Panc1 (cell line): ENCODE measurements around the gene GGCX. TPM values are rescaled to one million over a fixed set of nuclear protein-coding genes. Genes with fewer than 3 reads are reported as not detected.

Experiments
- ATAC-seq: fragments of 200-7000 bp; cut with Tn5 transposase; 2 replicates; pipeline ENCODE4 v1.9.1; 2020; ENCODE audit warnings: mild to moderate bottlenecking, moderate library complexity
- BruUV-seq: library from RNA; stranded (reverse); fragments of 400-500 nt; replicated peaks from 2 replicates; lab custom pipeline; 2021; lab: Mats Ljungman, UMichigan
- CTCF ChIA-PET: fragments of 300-600 bp; sonication (Branson Sonifier 250); formaldehyde crosslinking; loops from one replicate; lab custom pipeline; 2022; ENCODE audit warnings: antibody characterized with exemption; lab: Charles Lee
- POLR2A ChIA-PET: fragments of 300-600 bp; sonication (Branson Sonifier 250); formaldehyde crosslinking; loops from one replicate; lab custom pipeline; 2022; ENCODE audit warnings: antibody characterized with exemption; lab: Charles Lee
- DNase-seq: peaks from one replicate; pipeline ENCODE4 v3.0.0-alpha.2; 2010; ENCODE audit warnings: low read depth, low spot score
- H3K27ac ChIP-seq: 2 replicates; pipeline ENCODE4 v1.5.1; 2011; ENCODE audit warnings: mild to moderate bottlenecking, low read length, inconsistent platforms
- H3K27me3 ChIP-seq: fragments of 200-500 bp; sonication (Bioruptor generic); 2 replicates; pipeline ENCODE4 v1.6.0; 2014; ENCODE audit warnings: low read length, inconsistent platforms; ENCODE audit not compliant: control insufficient read depth, insufficient read depth
- H3K36me3 ChIP-seq: fragments of 200-500 bp; sonication (Bioruptor generic); 2 replicates; pipeline ENCODE4 v1.5.1; 2014; ENCODE audit warnings: inconsistent platforms, mild to moderate bottlenecking, low read length, moderate library complexity; ENCODE audit not compliant: control insufficient read depth, insufficient read depth
- H3K4me1 ChIP-seq: 2 replicates; pipeline ENCODE4 v1.5.1; 2011; ENCODE audit warnings: inconsistent platforms, mild to moderate bottlenecking, low read length, moderate library complexity; ENCODE audit not compliant: control insufficient read depth, insufficient read depth
- H3K4me3 ChIP-seq, 2 experiments: 2 replicates each; pipeline ENCODE4 v1.5.1; 2011 to 2012; ENCODE audit warnings: low read depth in 2 of 2, low read length in 2 of 2, mild to moderate bottlenecking in 2 of 2, inconsistent platforms in 1 of 2, moderate library complexity in 1 of 2
- H3K9me3 ChIP-seq: fragments of 200-500 bp; sonication (Bioruptor generic); 2 replicates; pipeline ENCODE4 v1.5.1; 2014; ENCODE audit warnings: low read depth, mild to moderate bottlenecking, inconsistent platforms, low read length, moderate library complexity; ENCODE audit not compliant: control insufficient read depth, insufficient read depth
- POLR2AphosphoS5 ChIP-seq: IDR thresholded peaks from 2 replicates; pipeline ENCODE4 v1.6.1; 2012; ENCODE audit warnings: mild to moderate bottlenecking, low read depth, low read length, moderate library complexity
- SIN3A ChIP-seq: IDR thresholded peaks from 2 replicates; pipeline ENCODE4 v1.6.1; 2012; ENCODE audit warnings: low read depth, mild to moderate bottlenecking, low read length, moderate library complexity, borderline replicate concordance; ENCODE audit not compliant: insufficient read depth
- TCF7L2 ChIP-seq: IDR thresholded peaks from 2 replicates; pipeline ENCODE4 v1.6.1; 2011; ENCODE audit warnings: mild to moderate bottlenecking, low read depth, low read length, inconsistent platforms
- in situ Hi-C: cut with HindIII; loops from 2 replicates; pipeline ENCODE4 v1.10.0; 2016; ENCODE audit warnings: low sequenced_read_pairs, low pct_unique_long_range_greater_than_20kb
- intact Hi-C: fragments of 100-400 bp; cut with micrococcal nuclease; formaldehyde crosslinking; loops from one replicate; pipeline ENCODE4 v1.10.0; 2022; ENCODE audit not compliant: unreplicated experiment
- total RNA-seq: library from RNA; stranded (reverse); gene quantifications from one replicate; pipeline ENCODE4 v1.2.1, GENCODE V29; 2021; ENCODE audit not compliant: unreplicated experiment
- TF ChIP-seq, protein P1 (sequence below), 2 experiments: IDR thresholded peaks; 2 replicates each; pipeline ENCODE4 v1.6.1; 2011 to 2012; ENCODE audit warnings: low read depth in 2 of 2, control low read depth in 1 of 2, low read length in 1 of 2, mild to moderate bottlenecking in 1 of 2, moderate library complexity in 1 of 2; ENCODE audit not compliant: insufficient read depth in 1 of 2
- TF ChIP-seq, protein P2 (sequence below): fragments of 450-650 bp; IDR thresholded peaks from 2 replicates; pipeline ENCODE4 v1.5.1; 2017; ENCODE audit warnings: mild to moderate bottlenecking

The GGCX gene
- total RNA-seq, 1 experiment from 2014 or later, result 64.1 TPM

- Histone ChIP-seq H3K4me3 (no peak overlapping the region), H3K4me1 (no peaks in the 10 kb centered on the region), H3K9me3 (no peaks in the 10 kb centered on the region), H3K27me3 (no peaks in the 10 kb centered on the region), H3K36me3 (peaks cover 3% of the 10 kb centered on the region; the same call in 1 of the 2 replicates), H3K27ac (no peak overlapping the region)
- TF ChIP-seq, protein P1, sequence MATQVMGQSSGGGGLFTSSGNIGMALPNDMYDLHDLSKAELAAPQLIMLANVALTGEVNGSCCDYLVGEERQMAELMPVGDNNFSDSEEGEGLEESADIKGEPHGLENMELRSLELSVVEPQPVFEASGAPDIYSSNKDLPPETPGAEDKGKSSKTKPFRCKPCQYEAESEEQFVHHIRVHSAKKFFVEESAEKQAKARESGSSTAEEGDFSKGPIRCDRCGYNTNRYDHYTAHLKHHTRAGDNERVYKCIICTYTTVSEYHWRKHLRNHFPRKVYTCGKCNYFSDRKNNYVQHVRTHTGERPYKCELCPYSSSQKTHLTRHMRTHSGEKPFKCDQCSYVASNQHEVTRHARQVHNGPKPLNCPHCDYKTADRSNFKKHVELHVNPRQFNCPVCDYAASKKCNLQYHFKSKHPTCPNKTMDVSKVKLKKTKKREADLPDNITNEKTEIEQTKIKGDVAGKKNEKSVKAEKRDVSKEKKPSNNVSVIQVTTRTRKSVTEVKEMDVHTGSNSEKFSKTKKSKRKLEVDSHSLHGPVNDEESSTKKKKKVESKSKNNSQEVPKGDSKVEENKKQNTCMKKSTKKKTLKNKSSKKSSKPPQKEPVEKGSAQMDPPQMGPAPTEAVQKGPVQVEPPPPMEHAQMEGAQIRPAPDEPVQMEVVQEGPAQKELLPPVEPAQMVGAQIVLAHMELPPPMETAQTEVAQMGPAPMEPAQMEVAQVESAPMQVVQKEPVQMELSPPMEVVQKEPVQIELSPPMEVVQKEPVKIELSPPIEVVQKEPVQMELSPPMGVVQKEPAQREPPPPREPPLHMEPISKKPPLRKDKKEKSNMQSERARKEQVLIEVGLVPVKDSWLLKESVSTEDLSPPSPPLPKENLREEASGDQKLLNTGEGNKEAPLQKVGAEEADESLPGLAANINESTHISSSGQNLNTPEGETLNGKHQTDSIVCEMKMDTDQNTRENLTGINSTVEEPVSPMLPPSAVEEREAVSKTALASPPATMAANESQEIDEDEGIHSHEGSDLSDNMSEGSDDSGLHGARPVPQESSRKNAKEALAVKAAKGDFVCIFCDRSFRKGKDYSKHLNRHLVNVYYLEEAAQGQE (IDR thresholded peaks at IDR 0.05; ENCODE audit: insufficient read depth in 1 of 2, low read depth in 2 of 2, low read length in 1 of 2), result no peak
- TF ChIP-seq TCF7L2, result no peak
- TF ChIP-seq POLR2AphosphoS5, result no peak
- TF ChIP-seq, protein P2, sequence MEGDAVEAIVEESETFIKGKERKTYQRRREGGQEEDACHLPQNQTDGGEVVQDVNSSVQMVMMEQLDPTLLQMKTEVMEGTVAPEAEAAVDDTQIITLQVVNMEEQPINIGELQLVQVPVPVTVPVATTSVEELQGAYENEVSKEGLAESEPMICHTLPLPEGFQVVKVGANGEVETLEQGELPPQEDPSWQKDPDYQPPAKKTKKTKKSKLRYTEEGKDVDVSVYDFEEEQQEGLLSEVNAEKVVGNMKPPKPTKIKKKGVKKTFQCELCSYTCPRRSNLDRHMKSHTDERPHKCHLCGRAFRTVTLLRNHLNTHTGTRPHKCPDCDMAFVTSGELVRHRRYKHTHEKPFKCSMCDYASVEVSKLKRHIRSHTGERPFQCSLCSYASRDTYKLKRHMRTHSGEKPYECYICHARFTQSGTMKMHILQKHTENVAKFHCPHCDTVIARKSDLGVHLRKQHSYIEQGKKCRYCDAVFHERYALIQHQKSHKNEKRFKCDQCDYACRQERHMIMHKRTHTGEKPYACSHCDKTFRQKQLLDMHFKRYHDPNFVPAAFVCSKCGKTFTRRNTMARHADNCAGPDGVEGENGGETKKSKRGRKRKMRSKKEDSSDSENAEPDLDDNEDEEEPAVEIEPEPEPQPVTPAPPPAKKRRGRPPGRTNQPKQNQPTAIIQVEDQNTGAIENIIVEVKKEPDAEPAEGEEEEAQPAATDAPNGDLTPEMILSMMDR, result no peak
- TF ChIP-seq SIN3A, result no peak
- ChIA-PET CTCF (no interaction called here), POLR2A (interaction anchor here (1.0 kb wide), 1 partner anchor 55 kb away, joined by 4 read pairs; no protein-coding TSS in a partner anchor)
- in situ Hi-C loops, result no loop called here
- no peak for ATAC-seq
- intact Hi-C loops, result no loop called here
- no peak for DNase-seq
- BruUV-seq, result no TSS peak
These were observed 5.0 kb upstream of the GGCX start for GRCh38 chr2:85566265-85566664.

- TF ChIP-seq TCF7L2 (no peak), SIN3A (no peak), POLR2AphosphoS5 (no peak)
- TF ChIP-seq, protein P1 (IDR thresholded peaks at IDR 0.05; ENCODE audit: insufficient read depth in 1 of 2, low read depth in 2 of 2, low read length in 1 of 2), result no peak
- TF ChIP-seq, protein P2, result no peak
- Histone ChIP-seq H3K36me3 (peaks cover 3% of the 10 kb centered on the region; the same call in 1 of the 2 replicates), H3K27ac (no peak overlapping the region), H3K27me3 (no peaks in the 10 kb centered on the region), H3K9me3 (no peaks in the 10 kb centered on the region), H3K4me3 (no peak overlapping the region), H3K4me1 (peaks cover 6% of the 10 kb centered on the region; the same call in 1 of the 2 replicates)
- intact Hi-C loops, result no loop called here
- no peak for ATAC-seq
- no peak for DNase-seq
- BruUV-seq, result no TSS peak
- in situ Hi-C loops, result no loop called here
- ChIA-PET CTCF (interaction anchor here (0.6 kb wide), 1 partner anchor 237 kb away, joined by 3 read pairs; no protein-coding TSS in a partner anchor), POLR2A (no interaction called here)
These were observed 2.9 kb upstream of the GGCX start for GRCh38 chr2:85564144-85564563.
